NCI-H2029 treated with DMSO at 0.1 percent for 48 hours (cell line): Measurements from ENCODE around the gene PBX1.
"Not testable (repeated sequence)": the region's sequence is repeated elsewhere in the genome, so short reads cannot be mapped to it uniquely, and the experiment has no call there.

Experiments used
- DNase-seq: peaks from one replicate; lab custom pipeline; 2025; lab: John Stamatoyannopoulos, UW

Gene PBX1

GRCh38 chr1:164590592-164590991 lies 31.6 kb downstream of the PBX1 start:
- no peak for DNase-seq

- no peak for DNase-seq
Observed at GRCh38 chr1:164591858-164592257, 32.9 kb downstream of the PBX1 start.

- DNase-seq = no peak
Observed at GRCh38 chr1:164592634-164593033, 33.6 kb downstream of the PBX1 start.

- DNase-seq = no peak
Observed at GRCh38 chr1:164595212-164595611, 36.2 kb downstream of the PBX1 start.

- DNase-seq = no peak
Observed at GRCh38 chr1:164596172-164596571, 37.2 kb downstream of the PBX1 start.

GRCh38 chr1:164598719-164599118 lies 39.7 kb downstream of the PBX1 start:
- no peak for DNase-seq

- no peak for DNase-seq
Observed at GRCh38 chr1:164599272-164599671, 40.3 kb downstream of the PBX1 start.

- DNase-seq = no peak
Observed at GRCh38 chr1:164601399-164602100, 42.6 kb downstream of the PBX1 start.

GRCh38 chr1:164602101-164602422 lies 43.1 kb downstream of the PBX1 start:
- DNase-seq = peak; percentile 77

GRCh38 chr1:164602480-164603093 lies 43.6 kb downstream of the PBX1 start:
- DNase-seq = no peak

- DNase-seq = not testable (repeated sequence)
Observed at GRCh38 chr1:164603805-164604204, 44.8 kb downstream of the PBX1 start.

- DNase-seq = no peak
Observed at GRCh38 chr1:164604541-164604940, 45.6 kb downstream of the PBX1 start.

GRCh38 chr1:164605254-164606091 lies 46.5 kb downstream of the PBX1 start:
- no peak for DNase-seq

GRCh38 chr1:164607351-164607750 lies 48.4 kb downstream of the PBX1 start:
- no peak for DNase-seq

GRCh38 chr1:164608651-164609057 lies 49.7 kb downstream of the PBX1 start:
- DNase-seq = no peak

GRCh38 chr1:164609089-164609488 lies 50.1 kb downstream of the PBX1 start:
- DNase-seq = no peak

- no peak for DNase-seq
Observed at GRCh38 chr1:164610538-164611222, 51.7 kb downstream of the PBX1 start.

- DNase-seq = peak; percentile 85
Observed at GRCh38 chr1:164611754-164612642, 53.0 kb downstream of the PBX1 start.

GRCh38 chr1:164613176-164613575 lies 54.2 kb downstream of the PBX1 start:
- no peak for DNase-seq

- DNase-seq = no peak
Observed at GRCh38 chr1:164614316-164614715, 55.3 kb downstream of the PBX1 start.

GRCh38 chr1:164617377-164618201 lies 58.6 kb downstream of the PBX1 start:
- no peak for DNase-seq
